H1 (cell line): Measurements from ENCODE around the gene CASP5.
"Not testable (repeated sequence)": the region's sequence is repeated elsewhere in the genome, so short reads cannot be mapped to it uniquely, and the experiment has no call there.

ENCODE experiments used
- CHD2 ChIP-seq: IDR thresholded peaks from 2 replicates; pipeline ENCODE4 v1.6.1; 2012; ENCODE audit warnings: low read length, improper control_type of control experiment
- EZH2 ChIP-seq: fragments of 200-600 bp; sonication (generic); IDR thresholded peaks from 2 replicates; pipeline ENCODE4 v1.7.1; 2012; ENCODE audit warnings: low read depth, mild to moderate bottlenecking, moderate library complexity, low read length, inconsistent platforms; ENCODE audit not compliant: severe bottlenecking
- POLR2A ChIP-seq, 2 experiments: IDR thresholded peaks; 1 replicate in 1 of 2; 2 replicates in 1 of 2; pipeline ENCODE4 v1.6.1; 2011; ENCODE audit warnings: low read depth in 2 of 2, low read length in 2 of 2, mild to moderate bottlenecking in 2 of 2; ENCODE audit errors: control extremely low read depth in 1 of 2
- SP1 ChIP-seq: IDR thresholded peaks from 2 replicates; pipeline ENCODE4 v1.6.1; 2011; ENCODE audit warnings: low read depth, low read length
- TF ChIP-seq, protein P1 (sequence below), 3 experiments: IDR thresholded peaks; 1 replicate in 2 of 3; 2 replicates in 1 of 3; pipeline versions ENCODE4 v1.5.1 to v1.6.1; 2011; ENCODE audit warnings: low read length in 3 of 3, mild to moderate bottlenecking in 3 of 3, inconsistent platforms in 2 of 3, low read depth in 1 of 3, moderate library complexity in 1 of 3; ENCODE audit not compliant: insufficient read depth in 1 of 3; ENCODE audit errors: control extremely low read depth in 1 of 3

DNA sequence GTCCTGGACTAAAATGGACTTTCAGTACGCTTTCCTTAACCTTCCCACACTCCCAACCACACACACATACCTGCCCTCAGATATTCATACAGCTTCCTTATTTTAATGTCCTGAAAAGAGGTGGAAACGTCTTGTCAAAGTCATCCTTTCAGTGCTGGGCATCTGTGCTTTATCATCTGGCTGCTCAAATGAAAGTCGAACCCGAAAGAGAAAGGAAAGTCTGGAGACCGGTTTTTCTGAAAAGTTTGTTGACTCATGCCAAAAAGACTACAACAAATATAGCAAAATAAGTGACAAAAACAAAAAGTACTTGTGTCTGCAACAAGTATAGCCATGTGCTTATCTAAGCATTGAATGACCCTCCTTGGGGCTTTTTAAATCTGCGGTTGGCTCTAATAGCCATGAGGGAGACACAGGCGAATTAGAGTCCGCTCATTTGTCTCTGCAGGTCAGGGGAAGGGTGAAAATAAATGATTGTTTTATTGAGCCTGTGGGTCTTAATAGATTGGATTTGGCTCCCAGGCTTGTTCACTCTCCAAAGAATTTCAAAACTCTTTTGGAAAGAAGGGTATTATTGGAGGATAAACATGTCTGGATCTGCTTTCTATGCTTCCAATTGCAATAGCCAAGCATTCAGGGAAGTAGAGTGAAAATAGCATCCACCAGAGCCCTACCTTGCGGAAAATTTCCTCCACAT lies 40.4 kb upstream of the CASP5 start:
- TF ChIP-seq, protein P1, sequence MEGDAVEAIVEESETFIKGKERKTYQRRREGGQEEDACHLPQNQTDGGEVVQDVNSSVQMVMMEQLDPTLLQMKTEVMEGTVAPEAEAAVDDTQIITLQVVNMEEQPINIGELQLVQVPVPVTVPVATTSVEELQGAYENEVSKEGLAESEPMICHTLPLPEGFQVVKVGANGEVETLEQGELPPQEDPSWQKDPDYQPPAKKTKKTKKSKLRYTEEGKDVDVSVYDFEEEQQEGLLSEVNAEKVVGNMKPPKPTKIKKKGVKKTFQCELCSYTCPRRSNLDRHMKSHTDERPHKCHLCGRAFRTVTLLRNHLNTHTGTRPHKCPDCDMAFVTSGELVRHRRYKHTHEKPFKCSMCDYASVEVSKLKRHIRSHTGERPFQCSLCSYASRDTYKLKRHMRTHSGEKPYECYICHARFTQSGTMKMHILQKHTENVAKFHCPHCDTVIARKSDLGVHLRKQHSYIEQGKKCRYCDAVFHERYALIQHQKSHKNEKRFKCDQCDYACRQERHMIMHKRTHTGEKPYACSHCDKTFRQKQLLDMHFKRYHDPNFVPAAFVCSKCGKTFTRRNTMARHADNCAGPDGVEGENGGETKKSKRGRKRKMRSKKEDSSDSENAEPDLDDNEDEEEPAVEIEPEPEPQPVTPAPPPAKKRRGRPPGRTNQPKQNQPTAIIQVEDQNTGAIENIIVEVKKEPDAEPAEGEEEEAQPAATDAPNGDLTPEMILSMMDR (IDR thresholded peaks at IDR 0.05; ENCODE audit: control extremely low read depth in 1 of 3, insufficient read depth in 1 of 3, low read depth in 1 of 3, low read length in 3 of 3), result not testable (repeated sequence)
- TF ChIP-seq POLR2A (IDR thresholded peaks at IDR 0.05; ENCODE audit: control extremely low read depth in 1 of 2, low read depth in 2 of 2, low read length in 2 of 2); EZH2; CHD2; SP1: not testable (repeated sequence)
